Upper lobe of left lung (tissue), 6 donors: ENCODE results near the gene COL9A3. TPM values are rescaled to one million over a fixed set of nuclear protein-coding genes. Genes with fewer than 3 reads are reported as not detected.

Source experiments
- ATAC-seq, 2 donors: fragments of 200-7000 bp; cut with Tn5 transposase; one replicate each; pipeline ENCODE4 v1.9.1; 2022; ENCODE audit warnings: mild to moderate bottlenecking in 2 of 2, moderate library complexity in 2 of 2; ENCODE audit not compliant: low FRiP score in 2 of 2
- DNase-seq, 2 donors: peaks; one replicate each; pipeline ENCODE4 v3.0.0-alpha.2; 2019 to 2020
- H3K27ac ChIP-seq, 4 donors: fragments of 200-600 bp; sonication (generic); one replicate each; pipeline ENCODE4 v1.5.1; 2016 to 2019
- H3K27me3 ChIP-seq, 4 donors: fragments of 200-600 bp; sonication (generic); one replicate each; pipeline ENCODE4 v1.5.1; 2017 to 2019
- H3K36me3 ChIP-seq, 4 donors: fragments of 200-600 bp; sonication (generic); one replicate each; pipeline ENCODE4 v1.5.1; 2016 to 2019
- H3K4me1 ChIP-seq, 4 donors: fragments of 200-600 bp; sonication (generic); one replicate each; pipeline ENCODE4 v1.5.1; 2018 to 2019
- H3K4me3 ChIP-seq, 4 donors: fragments of 200-600 bp; sonication (generic); one replicate each; pipeline ENCODE4 v1.5.1; 2017 to 2019; ENCODE audit warnings: mild to moderate bottlenecking in 2 of 4, moderate library complexity in 1 of 4
- H3K9me3 ChIP-seq, 4 donors: fragments of 200-600 bp; sonication (generic); one replicate each; pipeline ENCODE4 v1.5.1; 2018 to 2019
- CTCF ChIP-seq, 6 experiments: fragments of 450-650 bp in 4 of 6; fragments of 200-600 bp in 2 of 6; sonication (generic) in 2 of 6; IDR thresholded peaks; one replicate each; pipeline ENCODE4 v1.5.1; 2016 to 2019; ENCODE audit warnings: antibody characterized with exemption in 6 of 6
- EP300 ChIP-seq, 4 donors: sonication (generic); formaldehyde crosslinking; IDR thresholded peaks; one replicate each; pipeline ENCODE4 v1.5.1; 2017; ENCODE audit warnings: antibody characterized with exemption in 4 of 4, control low read depth in 2 of 4
- POLR2A ChIP-seq, 4 donors: fragments of 450-650 bp; IDR thresholded peaks; one replicate each; pipeline ENCODE4 v1.5.1; 2016 to 2017; ENCODE audit warnings: antibody characterized with exemption in 4 of 4, mild to moderate bottlenecking in 2 of 4
- POLR2AphosphoS5 ChIP-seq, 2 donors: sonication (generic); formaldehyde crosslinking; IDR thresholded peaks; one replicate each; pipeline ENCODE4 v1.5.1; 2017; ENCODE audit warnings: antibody characterized with exemption in 2 of 2
- WGBS, 2 donors: methylation state at CpG; one replicate each; pipeline ENCODE4 v1.1.5; 2017 to 2018; 5-methylcytosine and 5-hydroxymethylcytosine counted together
- total RNA-seq, 6 donors: library from RNA; depleted of rRNA in 4 of 6; stranded (reverse); fragments of >200 nt in 4 of 6; gene quantifications; one replicate each; pipeline versions ENCODE4 v1.1.0 to v1.2.1, GENCODE V29; 2016 to 2021
- donor health status: DM: no; HTN: no; CAD: no; lungs with moderate emphysema.
- donor health status: DM: no; HTN: yes; CAD: no; lungs with severe emphysema.

COL9A3 gene
- total RNA-seq, 6 donors from 2014 or later, result 0.57 to 8.4 (median 2.1) TPM; not detected in 1

- Histone ChIP-seq H3K27ac (peak overlapping the region; percentile 88 to 94 (median 91)), H3K4me1 (peaks cover 31 to 45% (median 34%) of the 10 kb centered on the region in 4 donors), H3K36me3 (peaks cover 15 to 47% (median 39%) of the 10 kb centered on the region in 4 donors), H3K9me3 (no peaks in the 10 kb centered on the region), H3K27me3 (no peaks in the 10 kb centered on the region), H3K4me3 (peak overlapping the region; percentile 94 to 100 (median 98))
- WGBS, 2 donors, result 21 to 51% methylated on average over 8 to 24 of the region's 25 CpGs
- TF ChIP-seq POLR2AphosphoS5 (IDR thresholded peaks at IDR 0.05) (peak; percentile 3 to 15), EP300 (IDR thresholded peaks at IDR 0.05) (no peak), CTCF (IDR thresholded peaks at IDR 0.05) (no peak), POLR2A (IDR thresholded peaks at IDR 0.05) (peak in 1 of 4 donors; percentile 62)
- DNase-seq, result peak; percentile 81 to 83
- ATAC-seq, result peak; percentile 7 to 40
Measured at GRCh38 chr20:62805711-62806382, 11.0 kb upstream of the COL9A3 start.

DNA sequence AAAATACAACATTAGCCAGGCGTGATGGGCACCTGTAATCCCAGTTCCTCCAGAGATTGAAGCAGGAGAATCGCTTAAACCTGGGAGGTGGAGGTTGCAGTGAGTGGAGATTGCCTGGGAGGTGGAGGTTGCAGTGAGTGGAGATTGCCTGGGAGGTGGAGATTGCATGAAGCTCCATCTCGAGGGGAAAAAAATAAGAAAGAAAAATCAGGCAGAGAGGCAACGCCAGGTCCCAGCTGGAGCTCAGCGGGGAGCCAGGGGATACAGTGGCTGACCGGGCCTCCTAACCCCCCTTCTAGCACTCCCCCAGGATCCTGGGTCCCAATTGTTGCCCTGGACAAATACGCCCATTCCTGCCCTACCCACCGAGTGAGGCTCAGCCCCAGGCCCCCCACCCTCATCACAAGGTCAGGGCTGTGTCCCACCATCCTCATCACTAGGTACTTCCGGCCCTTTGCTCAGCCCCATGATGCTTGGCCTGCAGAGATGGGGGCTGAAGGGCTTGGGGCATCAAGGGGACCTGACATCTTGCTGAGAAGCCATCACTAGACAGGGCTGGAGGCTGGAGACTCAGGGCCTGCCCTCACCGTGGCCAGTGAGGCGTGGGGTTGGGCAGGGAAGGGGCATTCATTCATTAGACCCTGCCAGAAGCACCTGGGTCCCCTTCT is 10.3 kb upstream of the COL9A3 start:
- no peak for ATAC-seq
- WGBS, 2 donors, result 60 to 79% methylated on average over 8 to 9 of the region's 11 CpGs

GRCh38 chr20:62807444-62808210 is 9.2 kb upstream of the COL9A3 start:
- TF ChIP-seq POLR2AphosphoS5 (IDR thresholded peaks at IDR 0.05) (no peak), POLR2A (IDR thresholded peaks at IDR 0.05) (no peak), CTCF (IDR thresholded peaks at IDR 0.05) (no peak), EP300 (IDR thresholded peaks at IDR 0.05) (no peak)
- Histone ChIP-seq H3K4me1 (peaks cover 31 to 44% (median 34%) of the 10 kb centered on the region in 4 donors), H3K27me3 (no peaks in the 10 kb centered on the region), H3K36me3 (peaks cover 30 to 60% (median 52%) of the 10 kb centered on the region in 4 donors), H3K27ac (peak overlapping the region in 2 of 4 donors; percentile 3 to 27), H3K4me3 (peak overlapping the region in 1 of 4 donors; percentile 100), H3K9me3 (no peaks in the 10 kb centered on the region)
- DNase-seq (peak in 1 of 2 donors; percentile 18), ATAC-seq (no peak)
- WGBS, 2 donors, result 85 to 90% methylated on average over 8 to 23 of the region's 23 CpGs

More for the DNA sequence above, 10.3 kb upstream of the COL9A3 start:
- Histone ChIP-seq H3K9me3 (no peaks in the 10 kb centered on the region), H3K4me1 (peaks cover 31 to 45% (median 34%) of the 10 kb centered on the region in 4 donors), H3K36me3 (peaks cover 19 to 49% (median 41%) of the 10 kb centered on the region in 4 donors), H3K4me3 (peak overlapping the region in 2 of 4 donors; percentile 98 to 100), H3K27me3 (no peaks in the 10 kb centered on the region), H3K27ac (peak overlapping the region; percentile 88 to 94 (median 91))
- peak in 1 of 2 donors; percentile 29 for DNase-seq
- no peak for TF ChIP-seq CTCF (IDR thresholded peaks at IDR 0.05)
- TF ChIP-seq POLR2A (IDR thresholded peaks at IDR 0.05), result no peak
- no peak for TF ChIP-seq EP300 (IDR thresholded peaks at IDR 0.05)
- no peak for TF ChIP-seq POLR2AphosphoS5 (IDR thresholded peaks at IDR 0.05)

GRCh38 chr20:62808211-62808865 is 8.5 kb upstream of the COL9A3 start:
- peak overlapping the region in 1 of 4 donors; percentile 27 for H3K27ac ChIP-seq
- WGBS, 2 donors, result 42 to 52% methylated on average over 15 to 21 of the region's 21 CpGs
- no peaks in the 10 kb centered on the region for H3K27me3 ChIP-seq
- peaks cover 34 to 64% (median 58%) of the 10 kb centered on the region in 4 donors for H3K36me3 ChIP-seq
- ATAC-seq (peak in 1 of 2 donors; percentile 73), DNase-seq (peak; percentile 74 to 86)
- H3K9me3 ChIP-seq, result no peaks in the 10 kb centered on the region
- TF ChIP-seq POLR2A (IDR thresholded peaks at IDR 0.05) (no peak), POLR2AphosphoS5 (IDR thresholded peaks at IDR 0.05) (no peak), CTCF (IDR thresholded peaks at IDR 0.05) (peak; percentile 81 to 99 (median 86))
- no peak overlapping the region for H3K4me3 ChIP-seq
- H3K4me1 ChIP-seq, result peaks cover 31 to 37% (median 34%) of the 10 kb centered on the region in 4 donors
